GM12864 (cell line): ENCODE measurements around the gene LRRC14B.

Experiments
- DNase-seq: peaks from one replicate; pipeline ENCODE4 v3.0.0-alpha.2; 2011; ENCODE audit warnings: low read depth
- H3K4me3 ChIP-seq: 2 replicates; pipeline ENCODE4 v1.5.1; 2011; ENCODE audit warnings: mild to moderate bottlenecking, low read depth, low read length, control low read depth
- TF ChIP-seq, protein P1 (sequence below): IDR thresholded peaks from 2 replicates; pipeline ENCODE4 v1.5.1; 2011; ENCODE audit warnings: low read depth, mild to moderate bottlenecking, moderate library complexity, low read length, control low read depth, inconsistent platforms; ENCODE audit errors: missing control alignments

LRRC14B gene

DNA sequence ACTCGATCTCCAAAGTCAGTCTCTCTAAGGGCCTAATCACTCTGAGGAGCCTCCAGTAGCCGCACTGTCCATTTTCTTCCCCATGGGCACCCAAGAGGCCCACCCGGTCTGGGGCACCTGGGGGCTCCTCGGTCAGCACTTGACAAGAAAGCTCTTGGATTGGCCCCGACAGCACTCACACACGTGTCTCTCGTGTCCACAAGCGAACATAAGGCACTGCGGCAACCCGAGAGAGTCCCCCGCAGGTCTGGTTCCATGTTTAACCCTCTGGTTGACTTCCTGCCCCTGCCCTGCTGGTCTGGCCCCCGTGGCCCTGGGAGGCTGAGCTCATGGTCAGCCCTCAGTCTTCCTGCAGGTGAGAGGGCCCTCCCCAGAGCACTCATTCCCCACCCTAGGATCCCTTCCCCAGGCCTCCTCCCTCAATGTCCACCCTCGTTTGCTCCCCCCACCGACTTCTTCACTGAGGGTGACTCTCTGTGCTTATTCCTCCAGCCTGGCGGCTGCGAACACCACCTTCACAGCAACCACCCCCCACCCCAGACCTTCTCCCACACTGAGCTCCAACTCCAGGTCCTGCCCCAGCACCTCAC lies 16.3 kb upstream of the LRRC14B start:
- TF ChIP-seq, protein P1, sequence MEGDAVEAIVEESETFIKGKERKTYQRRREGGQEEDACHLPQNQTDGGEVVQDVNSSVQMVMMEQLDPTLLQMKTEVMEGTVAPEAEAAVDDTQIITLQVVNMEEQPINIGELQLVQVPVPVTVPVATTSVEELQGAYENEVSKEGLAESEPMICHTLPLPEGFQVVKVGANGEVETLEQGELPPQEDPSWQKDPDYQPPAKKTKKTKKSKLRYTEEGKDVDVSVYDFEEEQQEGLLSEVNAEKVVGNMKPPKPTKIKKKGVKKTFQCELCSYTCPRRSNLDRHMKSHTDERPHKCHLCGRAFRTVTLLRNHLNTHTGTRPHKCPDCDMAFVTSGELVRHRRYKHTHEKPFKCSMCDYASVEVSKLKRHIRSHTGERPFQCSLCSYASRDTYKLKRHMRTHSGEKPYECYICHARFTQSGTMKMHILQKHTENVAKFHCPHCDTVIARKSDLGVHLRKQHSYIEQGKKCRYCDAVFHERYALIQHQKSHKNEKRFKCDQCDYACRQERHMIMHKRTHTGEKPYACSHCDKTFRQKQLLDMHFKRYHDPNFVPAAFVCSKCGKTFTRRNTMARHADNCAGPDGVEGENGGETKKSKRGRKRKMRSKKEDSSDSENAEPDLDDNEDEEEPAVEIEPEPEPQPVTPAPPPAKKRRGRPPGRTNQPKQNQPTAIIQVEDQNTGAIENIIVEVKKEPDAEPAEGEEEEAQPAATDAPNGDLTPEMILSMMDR, result no peak
- H3K4me3 ChIP-seq, result no peak overlapping the region
- no peak for DNase-seq

DNA sequence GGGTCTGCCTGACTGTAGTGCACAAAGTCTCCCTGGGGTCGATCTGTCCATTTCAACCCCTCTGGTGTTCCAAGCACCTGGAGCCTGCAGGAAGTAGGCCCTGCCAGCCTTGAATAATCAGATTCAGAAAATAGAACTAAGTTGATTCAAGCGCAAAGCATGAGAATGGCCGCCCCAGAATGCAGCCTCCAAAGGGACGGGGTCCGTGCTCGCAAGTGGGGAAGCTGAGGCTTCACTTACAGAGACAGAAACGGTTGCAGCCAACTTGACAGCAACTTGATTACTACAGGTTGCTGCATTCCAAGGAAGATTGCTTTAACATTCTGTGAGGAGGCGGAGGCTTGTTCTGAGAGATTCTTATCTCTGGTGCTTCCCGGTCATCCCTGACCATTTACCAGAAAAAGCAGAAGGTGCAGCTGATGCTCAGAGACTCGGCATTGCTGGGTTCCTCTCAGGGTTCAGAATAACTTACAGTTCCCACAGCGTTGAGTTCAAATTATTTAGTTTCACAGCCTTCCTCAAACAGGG lies 14.9 kb upstream of the LRRC14B start:
- no peak overlapping the region for H3K4me3 ChIP-seq
- TF ChIP-seq, protein P1, result no peak
- no peak for DNase-seq

DNA sequence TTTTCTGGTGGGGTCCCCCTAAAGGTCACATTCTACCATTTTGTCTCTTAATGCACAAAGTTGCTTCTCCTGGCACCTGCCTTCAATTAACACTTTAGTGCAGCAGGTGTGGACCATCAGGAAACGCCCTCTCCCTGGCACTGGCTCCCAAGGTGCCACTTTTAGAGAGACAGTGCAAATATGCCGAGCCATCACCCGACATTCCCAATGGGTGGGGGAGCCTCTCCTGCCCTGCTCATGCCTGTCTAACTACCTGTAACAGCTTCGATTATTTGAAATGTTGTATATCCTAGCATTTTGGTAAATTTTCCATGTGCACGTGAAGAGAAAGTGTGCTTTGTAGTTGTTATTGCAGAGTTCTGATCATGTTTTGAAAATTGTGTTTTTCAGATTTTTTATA lies 13.2 kb upstream of the LRRC14B start:
- no peak overlapping the region for H3K4me3 ChIP-seq
- no peak for DNase-seq
- TF ChIP-seq, protein P1, result no peak

DNA sequence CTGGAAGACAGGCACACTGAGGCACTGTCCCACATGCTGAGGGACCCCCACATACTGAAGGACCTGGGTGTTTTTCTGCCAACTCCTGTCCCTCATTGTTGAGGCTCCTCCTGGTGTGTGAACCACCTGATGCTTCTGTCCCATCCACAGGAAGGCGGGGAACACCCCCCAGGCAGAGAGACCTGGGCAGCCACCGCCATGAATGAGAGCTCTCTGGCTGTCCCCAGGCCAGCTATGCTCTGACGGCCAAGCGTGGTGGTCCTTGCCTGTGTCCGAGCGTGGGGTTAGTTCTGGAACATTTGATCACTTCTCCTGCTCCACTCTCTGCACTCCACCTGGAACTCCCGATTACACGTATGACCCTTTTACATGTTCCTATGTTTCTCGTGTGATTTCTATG lies 11.9 kb upstream of the LRRC14B start:
- H3K4me3 ChIP-seq, result no peak overlapping the region
- DNase-seq, result no peak
- TF ChIP-seq, protein P1, result no peak

DNA sequence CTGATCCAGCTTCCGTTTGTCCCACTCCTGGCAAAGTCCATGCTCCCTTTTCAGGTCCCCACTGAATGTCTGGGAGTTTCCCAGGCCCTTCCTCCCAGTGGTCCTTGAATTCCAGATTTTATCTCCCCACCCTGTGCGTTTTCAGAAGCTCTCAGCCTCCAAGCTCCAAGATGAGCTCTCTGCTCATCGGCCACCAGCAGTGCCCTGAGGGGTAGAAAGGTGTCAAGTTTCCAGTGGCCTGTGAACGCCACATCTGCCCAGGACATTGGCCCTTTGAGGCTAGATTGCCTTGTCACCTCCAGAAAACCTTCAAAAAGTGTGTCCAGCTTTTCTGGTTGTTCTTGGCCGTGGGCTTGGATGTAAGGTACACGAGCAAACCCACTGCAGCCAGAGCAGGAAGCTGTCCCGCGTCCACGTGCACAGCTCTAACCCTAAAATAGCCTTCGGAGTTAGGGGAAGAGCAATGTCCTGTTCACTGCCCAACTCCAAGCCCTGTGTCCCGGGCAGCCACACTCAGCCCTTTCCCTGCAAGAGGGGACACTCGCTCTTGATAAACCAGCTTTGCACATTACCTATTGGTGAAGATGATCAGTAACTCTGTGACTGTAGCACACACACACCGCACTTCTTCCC lies 10.9 kb upstream of the LRRC14B start:
- H3K4me3 ChIP-seq, result no peak overlapping the region
- TF ChIP-seq, protein P1, result no peak
- no peak for DNase-seq

DNA sequence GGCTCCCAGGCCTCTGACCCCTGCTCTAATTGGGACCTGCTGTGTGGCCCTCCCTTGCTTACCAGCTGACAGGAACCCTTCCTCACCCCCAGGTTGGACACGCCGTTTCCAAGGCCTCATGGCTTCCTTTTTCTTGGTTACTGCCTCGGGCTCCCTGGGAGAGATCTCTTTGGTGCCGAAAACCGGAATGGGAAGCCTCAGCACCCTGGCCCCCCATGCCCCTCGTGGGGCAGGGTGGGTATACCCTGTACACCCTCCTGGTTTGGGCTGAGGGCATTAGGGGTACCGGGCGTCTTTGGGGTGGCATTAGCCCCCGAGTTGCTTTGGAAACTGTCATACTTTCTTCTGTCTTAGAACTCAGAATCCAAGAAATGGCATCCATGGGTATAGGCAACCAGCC lies 10.1 kb upstream of the LRRC14B start:
- no peak overlapping the region for H3K4me3 ChIP-seq
- DNase-seq, result no peak
- TF ChIP-seq, protein P1, result no peak

DNA sequence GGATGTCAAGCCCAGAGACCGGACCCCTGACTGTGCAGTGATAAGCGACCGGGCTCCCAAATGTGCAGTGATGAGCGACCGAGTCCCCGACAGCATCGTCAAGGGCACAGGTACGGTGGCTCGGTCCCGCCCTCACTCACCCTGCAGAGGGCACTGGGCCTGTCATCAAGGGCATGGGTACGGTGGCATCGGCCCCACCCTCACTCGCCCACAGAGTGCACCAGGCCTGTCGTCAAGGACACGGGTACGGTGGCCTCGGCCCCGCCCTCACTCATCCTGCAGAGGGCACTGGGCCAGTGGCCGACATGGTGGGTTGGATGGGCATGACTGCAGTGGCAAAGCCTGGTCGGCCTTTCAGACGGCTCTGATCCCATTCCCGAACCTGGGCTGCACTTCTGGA lies 9.7 kb upstream of the LRRC14B start:
- TF ChIP-seq, protein P1, result no peak
- no peak for DNase-seq

More for the DNA sequence above, 9.7 kb upstream of the LRRC14B start:
- no peak overlapping the region for H3K4me3 ChIP-seq
